ENCODE data around the gene AGTRAP. TPM values are rescaled to one million over a fixed set of nuclear protein-coding genes. Genes with fewer than 3 reads are reported as not detected.

The AGTRAP gene
- total RNA-seq, 1 experiment from 2014 or later = 23.6 TPM

DNA sequence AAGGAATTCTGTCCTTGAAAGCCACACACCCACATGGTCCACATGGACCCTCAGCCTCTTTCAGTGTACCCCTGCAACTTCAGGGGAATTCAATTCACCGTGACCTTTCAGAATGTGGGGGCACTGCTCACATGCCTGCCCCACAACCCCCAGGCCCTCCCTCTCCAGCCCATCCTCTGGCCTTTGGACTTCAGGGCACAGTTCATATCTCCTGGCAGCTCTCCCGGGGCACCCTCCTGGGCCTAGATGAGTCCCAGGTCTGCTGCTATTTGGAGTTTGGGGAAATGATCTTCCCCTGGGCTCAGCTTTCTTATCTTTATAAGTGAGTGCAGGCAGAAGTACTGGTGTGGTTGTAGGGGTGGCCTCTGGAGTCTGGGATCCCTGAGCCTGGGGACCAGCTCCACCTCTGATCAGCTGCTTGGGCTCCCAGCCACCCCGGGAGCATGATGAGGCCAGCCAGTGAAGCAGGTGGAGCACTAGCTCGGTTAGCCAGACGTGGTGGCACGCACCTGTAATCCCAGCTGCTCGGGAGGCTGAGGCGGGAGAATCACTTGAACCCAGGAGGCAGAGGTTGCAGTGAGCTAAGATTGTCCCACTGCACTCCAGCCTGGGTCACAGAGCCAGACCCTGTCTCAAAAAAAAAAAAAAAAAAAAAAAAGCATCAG is 41.9 kb downstream of the AGTRAP start:
- no peak for TF ChIP-seq EZH2 (IDR thresholded peaks at IDR 0.05; ENCODE audit: borderline replicate concordance, low read depth, low read length, poor library complexity, severe bottlenecking)
- TF ChIP-seq, protein P1, sequence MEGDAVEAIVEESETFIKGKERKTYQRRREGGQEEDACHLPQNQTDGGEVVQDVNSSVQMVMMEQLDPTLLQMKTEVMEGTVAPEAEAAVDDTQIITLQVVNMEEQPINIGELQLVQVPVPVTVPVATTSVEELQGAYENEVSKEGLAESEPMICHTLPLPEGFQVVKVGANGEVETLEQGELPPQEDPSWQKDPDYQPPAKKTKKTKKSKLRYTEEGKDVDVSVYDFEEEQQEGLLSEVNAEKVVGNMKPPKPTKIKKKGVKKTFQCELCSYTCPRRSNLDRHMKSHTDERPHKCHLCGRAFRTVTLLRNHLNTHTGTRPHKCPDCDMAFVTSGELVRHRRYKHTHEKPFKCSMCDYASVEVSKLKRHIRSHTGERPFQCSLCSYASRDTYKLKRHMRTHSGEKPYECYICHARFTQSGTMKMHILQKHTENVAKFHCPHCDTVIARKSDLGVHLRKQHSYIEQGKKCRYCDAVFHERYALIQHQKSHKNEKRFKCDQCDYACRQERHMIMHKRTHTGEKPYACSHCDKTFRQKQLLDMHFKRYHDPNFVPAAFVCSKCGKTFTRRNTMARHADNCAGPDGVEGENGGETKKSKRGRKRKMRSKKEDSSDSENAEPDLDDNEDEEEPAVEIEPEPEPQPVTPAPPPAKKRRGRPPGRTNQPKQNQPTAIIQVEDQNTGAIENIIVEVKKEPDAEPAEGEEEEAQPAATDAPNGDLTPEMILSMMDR (conservative IDR thresholded peaks at IDR 0.05; ENCODE audit: low read depth, low read length) = no peak
- intact Hi-C loops (cut with micrococcal nuclease; ENCODE audit: unreplicated experiment) = no loop called here
- H3K36me3 ChIP-seq (ENCODE audit: insufficient read depth, low read length, poor library complexity, severe bottlenecking) = no peaks in the 10 kb centered on the region
- DNase-seq (ENCODE audit: low spot score) = no peak
- ChIA-PET CTCF (interaction anchor here (0.6 kb wide), 1 partner anchor 87 kb away, joined by 5 read pairs; no protein-coding TSS in a partner anchor), POLR2A (ENCODE audit: low non-redundant PET) (no interaction called here)
- no peak overlapping the region for H3K27ac ChIP-seq (ENCODE audit: low read depth, low read length, poor library complexity, severe bottlenecking)
- H3K4me3 ChIP-seq (ENCODE audit: low read depth, low read length, poor library complexity, severe bottlenecking) = no peak overlapping the region
- H3K4me1 ChIP-seq (ENCODE audit: insufficient read depth, low read length, poor library complexity, severe bottlenecking) = no peaks in the 10 kb centered on the region
- BruUV-seq (replicated peaks) = no TSS peak
- H3K27me3 ChIP-seq (replicated peaks; ENCODE audit: insufficient read depth, low read depth, low read length, poor library complexity) = no peaks in the 10 kb centered on the region
- H3K9me3 ChIP-seq (ENCODE audit: low read depth, low read length, poor library complexity, severe bottlenecking) = no peaks in the 10 kb centered on the region

DNA sequence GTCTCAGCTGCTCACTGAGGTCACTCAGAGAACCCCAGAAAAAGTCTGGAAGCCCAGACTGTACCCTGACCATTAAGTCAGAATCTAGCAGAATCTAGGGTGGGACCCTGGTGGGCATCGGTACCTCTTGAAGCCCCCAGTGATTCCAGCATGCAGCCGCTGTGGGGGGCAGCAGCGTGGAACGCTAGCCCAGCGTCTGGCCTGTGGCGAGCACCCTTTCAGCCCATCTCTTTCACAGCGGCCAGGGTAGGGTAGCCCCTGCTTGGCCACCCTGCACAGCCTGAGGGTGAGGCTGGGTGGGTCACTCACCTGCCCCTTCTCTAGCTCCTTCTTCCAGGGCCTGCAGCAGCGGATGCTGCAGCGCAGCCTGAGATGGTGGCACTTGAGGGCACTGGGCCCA is 42.4 kb downstream of the AGTRAP start:
- Histone ChIP-seq H3K27ac (ENCODE audit: low read depth, low read length, poor library complexity, severe bottlenecking) (no peak overlapping the region), H3K9me3 (ENCODE audit: low read depth, low read length, poor library complexity, severe bottlenecking) (no peaks in the 10 kb centered on the region), H3K27me3 (replicated peaks; ENCODE audit: insufficient read depth, low read depth, low read length, poor library complexity) (no peaks in the 10 kb centered on the region), H3K36me3 (ENCODE audit: insufficient read depth, low read length, poor library complexity, severe bottlenecking) (no peaks in the 10 kb centered on the region), H3K4me3 (ENCODE audit: low read depth, low read length, poor library complexity, severe bottlenecking) (no peak overlapping the region), H3K4me1 (ENCODE audit: insufficient read depth, low read length, poor library complexity, severe bottlenecking) (no peaks in the 10 kb centered on the region)
- TF ChIP-seq EZH2 (IDR thresholded peaks at IDR 0.05; ENCODE audit: borderline replicate concordance, low read depth, low read length, poor library complexity, severe bottlenecking) = no peak
- TF ChIP-seq, protein P1 (conservative IDR thresholded peaks at IDR 0.05; ENCODE audit: low read depth, low read length) = no peak
- intact Hi-C loops (cut with micrococcal nuclease; ENCODE audit: unreplicated experiment) = no loop called here
- POLR2A ChIA-PET (ENCODE audit: low non-redundant PET) = no interaction called here
- BruUV-seq (replicated peaks) = no TSS peak
- CTCF ChIA-PET = interaction anchor here (0.6 kb wide), 1 partner anchor 86 kb away, joined by 5 read pairs; no protein-coding TSS in a partner anchor
- DNase-seq (ENCODE audit: low spot score) = no peak

DNA sequence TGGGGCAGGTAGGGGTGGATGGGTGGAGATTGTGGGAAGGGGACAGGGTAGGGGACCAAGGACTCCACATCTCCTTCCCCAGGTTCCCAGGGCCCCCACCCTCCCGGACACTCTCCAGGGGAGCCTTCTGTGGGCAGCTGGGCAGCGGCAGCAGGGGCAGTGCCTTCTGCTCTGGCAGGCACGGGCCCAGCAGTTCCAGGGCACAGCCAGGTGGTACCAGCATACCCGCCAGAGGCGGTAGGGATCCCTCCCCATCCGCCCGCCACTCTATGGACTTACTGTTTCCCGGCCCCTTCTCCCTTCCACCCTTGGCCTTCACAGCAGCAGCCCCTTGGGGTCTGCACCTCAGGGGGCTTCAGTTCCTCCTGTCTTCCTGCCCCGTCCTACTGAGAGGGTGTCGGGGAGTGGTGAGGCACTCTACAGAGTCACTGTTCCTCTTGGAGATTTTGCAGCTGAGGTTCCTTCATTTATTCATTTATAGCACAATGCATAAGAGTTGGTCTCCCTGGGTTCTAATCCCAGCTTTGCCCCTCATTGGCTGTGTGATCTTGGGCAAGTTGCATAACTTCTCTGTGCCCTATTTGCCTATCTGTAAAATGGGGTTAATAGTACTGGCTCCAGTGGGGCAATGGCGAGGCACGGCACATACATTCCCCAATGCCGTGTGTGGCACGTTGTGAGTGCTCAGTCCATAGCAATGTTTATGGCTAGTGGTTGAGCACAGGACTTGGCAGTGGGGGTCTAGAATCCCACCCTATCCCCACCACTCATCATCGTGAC is 43.1 kb downstream of the AGTRAP start:
- ChIA-PET POLR2A (ENCODE audit: low non-redundant PET) (no interaction called here), CTCF (no interaction called here)
- Histone ChIP-seq H3K27ac (ENCODE audit: low read depth, low read length, poor library complexity, severe bottlenecking) (no peak overlapping the region), H3K9me3 (ENCODE audit: low read depth, low read length, poor library complexity, severe bottlenecking) (no peaks in the 10 kb centered on the region), H3K4me1 (ENCODE audit: insufficient read depth, low read length, poor library complexity, severe bottlenecking) (no peaks in the 10 kb centered on the region), H3K4me3 (ENCODE audit: low read depth, low read length, poor library complexity, severe bottlenecking) (no peak overlapping the region), H3K36me3 (ENCODE audit: insufficient read depth, low read length, poor library complexity, severe bottlenecking) (no peaks in the 10 kb centered on the region), H3K27me3 (replicated peaks; ENCODE audit: insufficient read depth, low read depth, low read length, poor library complexity) (no peaks in the 10 kb centered on the region)
- intact Hi-C loops (cut with micrococcal nuclease; ENCODE audit: unreplicated experiment) = no loop called here
- no TSS peak for BruUV-seq (replicated peaks)
- DNase-seq (ENCODE audit: low spot score) = no peak
- no peak for TF ChIP-seq EZH2 (IDR thresholded peaks at IDR 0.05; ENCODE audit: borderline replicate concordance, low read depth, low read length, poor library complexity, severe bottlenecking)
- TF ChIP-seq, protein P1 (conservative IDR thresholded peaks at IDR 0.05; ENCODE audit: low read depth, low read length) = no peak
